ENCODE results near the gene NPR1. TPM values are rescaled to one million over a fixed set of nuclear protein-coding genes. Genes with fewer than 3 reads are reported as not detected.
A peak's percentile ranks its signal among the peaks of the same experiment; 100 is the strongest.

NPR1 gene
- total RNA-seq, 1 donor from 2014 or later = 10.4 TPM

GRCh38 chr1:153677718-153678518, 570 bp upstream of the NPR1 start:
- TF ChIP-seq, protein P1, sequence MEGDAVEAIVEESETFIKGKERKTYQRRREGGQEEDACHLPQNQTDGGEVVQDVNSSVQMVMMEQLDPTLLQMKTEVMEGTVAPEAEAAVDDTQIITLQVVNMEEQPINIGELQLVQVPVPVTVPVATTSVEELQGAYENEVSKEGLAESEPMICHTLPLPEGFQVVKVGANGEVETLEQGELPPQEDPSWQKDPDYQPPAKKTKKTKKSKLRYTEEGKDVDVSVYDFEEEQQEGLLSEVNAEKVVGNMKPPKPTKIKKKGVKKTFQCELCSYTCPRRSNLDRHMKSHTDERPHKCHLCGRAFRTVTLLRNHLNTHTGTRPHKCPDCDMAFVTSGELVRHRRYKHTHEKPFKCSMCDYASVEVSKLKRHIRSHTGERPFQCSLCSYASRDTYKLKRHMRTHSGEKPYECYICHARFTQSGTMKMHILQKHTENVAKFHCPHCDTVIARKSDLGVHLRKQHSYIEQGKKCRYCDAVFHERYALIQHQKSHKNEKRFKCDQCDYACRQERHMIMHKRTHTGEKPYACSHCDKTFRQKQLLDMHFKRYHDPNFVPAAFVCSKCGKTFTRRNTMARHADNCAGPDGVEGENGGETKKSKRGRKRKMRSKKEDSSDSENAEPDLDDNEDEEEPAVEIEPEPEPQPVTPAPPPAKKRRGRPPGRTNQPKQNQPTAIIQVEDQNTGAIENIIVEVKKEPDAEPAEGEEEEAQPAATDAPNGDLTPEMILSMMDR (IDR thresholded peaks at IDR 0.05; ENCODE audit: borderline replicate concordance) = peak; percentile 95
- Histone ChIP-seq H3K27me3 (ENCODE audit: low read depth) (peaks cover 21% of the 10 kb centered on the region), H3K36me3 (no peaks in the 10 kb centered on the region), H3K4me3 (peak overlapping the region; percentile 77), H3K9me3 (replicated peaks) (no peaks in the 10 kb centered on the region), H3K4me1 (peaks cover 36% of the 10 kb centered on the region), H3K27ac (replicated peaks) (peak overlapping the region; percentile 82)
- intact Hi-C loops (cut with micrococcal nuclease) = loop anchor here (5.0 to 10.0 kb wide), 2 partner anchors 69 to 307 kb away; partner anchors contain the start of gene RAB13
- peak; percentile 49 for DNase-seq

DNA sequence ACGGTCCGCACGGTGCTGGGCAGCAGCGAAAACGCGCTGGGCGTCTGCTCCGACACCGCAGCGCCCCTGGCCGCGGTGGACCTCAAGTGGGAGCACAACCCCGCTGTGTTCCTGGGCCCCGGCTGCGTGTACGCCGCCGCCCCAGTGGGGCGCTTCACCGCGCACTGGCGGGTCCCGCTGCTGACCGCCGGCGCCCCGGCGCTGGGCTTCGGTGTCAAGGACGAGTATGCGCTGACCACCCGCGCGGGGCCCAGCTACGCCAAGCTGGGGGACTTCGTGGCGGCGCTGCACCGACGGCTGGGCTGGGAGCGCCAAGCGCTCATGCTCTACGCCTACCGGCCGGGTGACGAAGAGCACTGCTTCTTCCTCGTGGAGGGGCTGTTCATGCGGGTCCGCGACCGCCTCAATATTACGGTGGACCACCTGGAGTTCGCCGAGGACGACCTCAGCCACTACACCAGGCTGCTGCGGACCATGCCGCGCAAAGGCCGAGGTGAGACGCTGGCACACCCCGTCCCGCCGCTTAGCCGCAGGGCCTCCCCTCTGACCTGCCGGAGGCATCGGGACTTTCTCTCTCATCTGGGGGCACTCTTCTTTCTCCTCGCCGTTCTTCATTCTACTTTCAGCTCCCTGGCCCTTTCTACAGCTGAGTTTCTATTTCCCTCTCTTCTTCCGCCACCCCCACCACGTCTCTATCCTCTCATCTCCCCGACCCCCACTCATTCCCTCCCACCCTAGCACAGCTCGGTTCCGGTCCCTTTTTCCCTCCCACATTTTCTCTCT, 1.0 kb downstream of the NPR1 start:
- intact Hi-C loops (cut with micrococcal nuclease) = loop anchor here (5.0 to 10.0 kb wide), 2 partner anchors 68 to 305 kb away; partner anchors contain the start of gene RAB13
- peak; percentile 24 for DNase-seq
- H3K36me3 ChIP-seq = no peaks in the 10 kb centered on the region
- peaks cover 21% of the 10 kb centered on the region for H3K27me3 ChIP-seq (ENCODE audit: low read depth)
- H3K27ac ChIP-seq (replicated peaks) = peak overlapping the region; percentile 82
- peaks cover 36% of the 10 kb centered on the region for H3K4me1 ChIP-seq
- H3K4me3 ChIP-seq = peak overlapping the region; percentile 77
- TF ChIP-seq, protein P1 (IDR thresholded peaks at IDR 0.05; ENCODE audit: borderline replicate concordance) = no peak
- no peaks in the 10 kb centered on the region for H3K9me3 ChIP-seq (replicated peaks)

GRCh38 chr1:153680120-153680403, 1.6 kb downstream of the NPR1 start:
- intact Hi-C loops (cut with micrococcal nuclease) = no loop called here
- Histone ChIP-seq H3K27me3 (ENCODE audit: low read depth) (peaks cover 21% of the 10 kb centered on the region), H3K4me3 (peak overlapping the region; percentile 77), H3K9me3 (replicated peaks) (no peaks in the 10 kb centered on the region), H3K4me1 (peaks cover 36% of the 10 kb centered on the region), H3K27ac (replicated peaks) (peak overlapping the region; percentile 82), H3K36me3 (no peaks in the 10 kb centered on the region)
- TF ChIP-seq, protein P1 (IDR thresholded peaks at IDR 0.05; ENCODE audit: borderline replicate concordance) = no peak
- DNase-seq = no peak

- intact Hi-C loops (cut with micrococcal nuclease) = no loop called here
- no peak overlapping the region for H3K4me3 ChIP-seq
- no peaks in the 10 kb centered on the region for H3K9me3 ChIP-seq (replicated peaks)
- H3K4me1 ChIP-seq = peaks cover 31% of the 10 kb centered on the region
- H3K27me3 ChIP-seq (ENCODE audit: low read depth) = peaks cover 21% of the 10 kb centered on the region
- H3K27ac ChIP-seq (replicated peaks) = no peak overlapping the region
- TF ChIP-seq, protein P1 (IDR thresholded peaks at IDR 0.05; ENCODE audit: borderline replicate concordance) = no peak
- peaks cover 3% of the 10 kb centered on the region for H3K36me3 ChIP-seq
- no peak for DNase-seq
Observed at GRCh38 chr1:153682730-153683129, 4.2 kb downstream of the NPR1 start.

DNA sequence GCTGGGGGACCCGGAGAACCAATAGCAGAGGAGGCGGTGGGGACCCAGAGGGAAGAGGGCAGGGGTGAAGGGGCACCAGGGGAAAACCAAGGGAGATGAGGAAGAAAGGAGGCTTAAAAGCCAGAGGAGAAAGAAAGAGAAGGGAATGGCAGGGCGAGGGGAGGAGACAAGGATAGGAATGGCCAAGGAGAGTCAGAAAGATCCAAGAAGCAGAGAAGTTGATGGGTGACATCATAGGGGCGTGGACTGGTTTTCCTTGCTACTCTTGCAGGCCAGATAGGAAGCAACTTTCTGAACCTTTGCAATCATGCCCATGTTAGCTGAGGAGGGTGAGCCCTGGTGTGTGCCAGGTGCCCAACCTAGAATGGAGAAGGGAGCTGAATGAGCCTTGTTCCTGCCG, 5.4 kb downstream of the NPR1 start:
- Histone ChIP-seq H3K4me3 (no peak overlapping the region), H3K27me3 (ENCODE audit: low read depth) (peaks cover 11% of the 10 kb centered on the region), H3K9me3 (replicated peaks) (no peaks in the 10 kb centered on the region), H3K36me3 (peaks cover 8% of the 10 kb centered on the region), H3K4me1 (peaks cover 20% of the 10 kb centered on the region), H3K27ac (replicated peaks) (no peak overlapping the region)
- TF ChIP-seq, protein P1 (IDR thresholded peaks at IDR 0.05; ENCODE audit: borderline replicate concordance) = no peak
- intact Hi-C loops (cut with micrococcal nuclease) = no loop called here
- DNase-seq = no peak
